GM18873 (cell line): ENCODE data around the gene UBAC1.
"Not testable (repeated sequence)": the region's sequence is repeated elsewhere in the genome, so short reads cannot be mapped to it uniquely, and the experiment has no call there.

Source experiments
- ATAC-seq: cut with Tn5 transposase; IDR thresholded peaks from one replicate; pipeline ENCODE4 v1.9.1; 2021; ENCODE audit warnings: mild to moderate bottlenecking, moderate library complexity, moderate number of reproducible peaks; ENCODE audit not compliant: unreplicated experiment, low FRiP score

Gene UBAC1

DNA sequence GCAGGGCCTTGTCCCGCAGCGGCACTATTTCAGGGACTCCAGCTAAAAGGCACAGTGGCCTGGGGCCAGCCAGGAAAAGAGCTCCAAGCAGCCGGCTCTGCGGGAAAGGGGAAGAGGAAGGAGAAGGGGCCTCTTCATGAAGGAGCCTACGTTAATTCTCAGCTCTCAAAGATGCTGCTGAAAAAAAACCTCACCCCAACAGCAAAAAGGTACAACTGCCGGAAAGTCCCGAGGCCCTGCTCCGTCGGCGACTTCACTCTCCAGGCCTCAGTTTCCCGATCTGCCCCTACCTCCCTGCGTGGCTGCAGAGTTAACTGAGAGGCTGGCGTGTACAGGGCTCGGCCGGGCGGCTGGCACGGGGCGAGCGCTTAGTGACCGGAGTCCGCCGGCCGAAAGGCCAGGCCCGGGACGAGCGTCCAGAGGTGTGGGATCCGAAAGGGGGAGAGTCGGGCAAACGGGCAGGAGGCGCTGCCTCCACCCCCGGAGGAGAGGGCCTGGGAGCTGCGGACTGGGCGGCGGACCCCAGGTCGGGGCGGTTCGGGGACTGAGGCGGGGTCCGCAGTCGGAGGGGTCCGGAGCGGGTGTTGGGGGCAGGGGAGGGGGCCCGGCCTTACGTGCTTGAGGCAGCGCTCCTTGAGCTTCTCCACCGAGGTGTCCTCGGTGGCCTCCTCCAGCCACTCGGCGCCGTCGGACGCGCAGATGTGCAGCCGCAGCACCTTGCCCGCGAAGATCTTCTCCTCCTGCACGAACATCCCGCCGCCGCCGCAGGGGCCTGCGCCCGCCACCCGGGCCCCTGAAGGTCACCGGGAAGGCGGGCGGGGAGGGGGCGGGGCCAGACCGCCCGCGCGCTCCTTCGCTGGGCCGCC, 529 bp downstream of the UBAC1 start:
- peak; percentile 7 for ATAC-seq

GRCh38 chr9:135959814-135960213, 1.4 kb downstream of the UBAC1 start:
- ATAC-seq: no peak

GRCh38 chr9:135958485-135958884, 2.7 kb downstream of the UBAC1 start:
- ATAC-seq: no peak

DNA sequence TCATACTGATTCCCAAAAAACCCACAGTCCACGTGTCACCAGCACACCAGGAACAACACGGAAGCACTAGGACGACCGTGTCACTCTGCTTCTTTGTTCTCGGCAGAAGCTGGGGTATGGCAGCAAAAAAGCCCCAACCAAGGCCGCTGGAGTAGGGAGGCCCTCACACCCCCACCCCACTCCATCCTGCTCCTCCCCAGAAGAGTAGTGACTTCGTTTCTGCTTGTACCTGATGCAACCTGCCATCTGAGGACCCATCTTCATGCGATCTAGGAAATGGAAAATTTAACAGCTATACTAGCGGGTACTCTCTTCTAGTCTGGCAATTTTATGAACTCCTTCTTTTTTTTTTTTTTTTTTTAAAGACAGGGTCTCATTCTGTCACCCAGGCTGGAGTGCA, 3.7 kb downstream of the UBAC1 start:
- ATAC-seq: no peak

DNA sequence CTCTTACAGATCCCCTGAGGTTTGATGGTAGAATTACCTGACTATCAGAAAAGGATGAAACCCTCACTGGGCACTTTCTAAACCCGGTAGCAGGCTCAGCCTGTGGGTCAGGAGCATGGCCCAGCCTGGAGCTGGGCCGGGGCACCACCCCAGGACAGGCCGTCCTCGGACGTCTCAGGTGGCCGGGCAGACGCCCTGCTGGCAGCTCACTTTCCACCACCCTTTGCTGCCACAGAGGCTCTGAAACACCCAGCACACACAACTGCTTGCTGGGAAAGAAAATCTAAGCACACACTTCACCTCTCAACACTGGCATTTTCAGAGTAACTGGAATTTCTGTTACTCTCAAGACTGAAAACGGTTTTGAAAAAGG, 4.4 kb downstream of the UBAC1 start:
- no peak for ATAC-seq

DNA sequence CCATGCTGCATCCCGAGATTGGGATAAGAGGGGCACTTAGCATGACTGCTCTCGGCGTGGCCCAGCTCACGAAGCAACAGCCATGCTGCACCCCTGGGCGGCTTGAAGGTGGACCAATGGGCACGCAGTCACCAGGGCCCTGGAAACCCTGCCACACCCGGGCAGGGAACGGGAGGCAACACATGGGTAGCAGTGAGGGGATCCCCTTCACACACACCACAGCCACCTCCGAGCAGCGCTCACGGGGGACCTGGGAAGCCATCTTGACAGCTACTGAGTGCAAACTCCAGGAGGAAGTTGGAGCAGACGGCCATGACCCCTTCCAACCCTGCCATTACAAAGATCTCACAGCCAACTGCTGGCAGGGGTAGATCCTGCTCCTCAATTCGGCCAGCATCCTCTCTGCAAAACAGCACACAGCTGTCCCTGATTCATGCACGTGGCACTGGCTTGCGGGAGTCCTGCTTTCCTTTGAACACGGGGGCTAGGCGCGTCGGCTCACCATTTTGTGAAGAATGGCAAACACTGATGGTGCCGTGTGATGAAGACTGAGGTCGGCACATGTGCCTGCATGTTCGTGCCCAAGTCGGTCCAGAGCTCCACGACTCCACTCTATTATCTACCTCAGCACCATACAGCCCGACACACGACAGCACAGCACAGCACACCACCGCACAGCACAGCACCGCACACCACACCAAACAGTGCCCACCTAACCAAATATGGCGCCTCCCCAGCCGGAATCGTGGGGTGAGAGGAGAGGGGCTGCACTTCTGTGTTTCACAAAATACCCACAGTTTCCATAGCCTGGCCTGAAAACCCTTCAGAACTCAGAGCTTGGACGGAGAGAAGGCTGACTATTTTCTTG, 5.0 kb downstream of the UBAC1 start:
- no peak for ATAC-seq

GRCh38 chr9:135952664-135953206, 8.4 kb downstream of the UBAC1 start:
- ATAC-seq: no peak

GRCh38 chr9:135951889-135952663, 9.1 kb downstream of the UBAC1 start:
- ATAC-seq: no peak

DNA sequence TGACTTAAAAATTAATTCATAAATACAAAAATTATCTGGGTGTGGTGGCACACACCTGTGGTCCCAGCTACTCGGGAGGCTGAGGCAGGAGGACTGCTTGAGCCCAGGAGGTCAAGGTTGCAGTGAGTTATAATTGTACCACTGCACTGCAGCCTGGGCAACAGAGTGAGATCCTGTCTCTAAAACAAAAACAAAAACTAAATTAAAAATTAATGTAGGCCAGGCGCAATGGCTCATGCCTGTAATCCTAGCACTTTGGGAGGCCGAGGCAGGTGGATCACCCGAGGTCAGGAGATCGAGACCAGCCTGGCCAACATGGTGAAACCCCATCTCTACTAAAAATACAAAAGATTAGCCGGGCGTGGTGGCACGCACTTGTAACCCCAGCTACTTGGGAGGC, 9.9 kb downstream of the UBAC1 start:
- not testable (repeated sequence) for ATAC-seq

GRCh38 chr9:135950841-135951240, 10.3 kb downstream of the UBAC1 start:
- ATAC-seq: not testable (repeated sequence)

GRCh38 chr9:135950135-135950682, 11.0 kb downstream of the UBAC1 start:
- no peak for ATAC-seq

- no peak for ATAC-seq
These were observed 11.6 kb downstream of the UBAC1 start for GRCh38 chr9:135949501-135950134.

GRCh38 chr9:135948968-135949367, 12.2 kb downstream of the UBAC1 start:
- ATAC-seq: no peak

GRCh38 chr9:135948446-135948845, 12.7 kb downstream of the UBAC1 start:
- ATAC-seq: no peak

DNA sequence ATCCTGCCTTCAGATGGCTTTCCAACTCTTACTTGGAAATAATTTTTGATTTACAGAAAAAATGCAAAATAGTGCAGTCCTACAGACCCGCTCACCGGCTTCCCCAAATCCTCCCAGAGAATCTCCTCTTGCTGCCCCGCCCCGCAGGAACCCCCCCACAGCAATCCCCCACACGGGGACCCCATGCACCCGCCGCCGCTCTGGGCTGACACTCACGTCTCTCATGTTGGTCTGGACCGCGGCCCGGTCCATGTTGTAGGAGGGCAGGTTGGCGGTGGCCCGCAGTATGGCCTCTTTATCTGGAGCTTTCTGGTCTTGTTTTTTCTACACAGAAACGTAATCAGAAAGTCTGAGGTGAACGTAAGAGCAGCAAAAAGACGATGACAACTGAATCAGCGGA, 13.6 kb downstream of the UBAC1 start:
- no peak for ATAC-seq

DNA sequence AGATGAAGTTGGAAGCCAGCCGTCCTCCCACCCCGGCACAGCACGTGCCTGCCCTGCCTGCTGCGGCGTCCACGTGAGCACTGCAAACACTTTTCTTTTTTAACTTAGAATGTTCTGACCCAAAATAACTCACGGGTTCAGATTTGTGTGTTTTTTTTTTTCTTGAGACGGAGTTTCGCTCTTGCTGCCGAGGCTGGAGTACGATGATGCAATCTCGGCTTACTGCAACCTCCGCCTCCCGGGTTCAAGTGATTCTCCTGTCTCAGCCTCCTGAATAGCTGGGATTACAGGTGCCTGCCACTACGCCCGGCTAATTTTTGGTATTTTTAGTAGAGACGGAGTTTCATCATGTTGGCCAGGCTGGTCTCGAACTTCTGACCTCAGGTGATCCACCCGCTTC, 14.1 kb downstream of the UBAC1 start:
- not testable (repeated sequence) for ATAC-seq

DNA sequence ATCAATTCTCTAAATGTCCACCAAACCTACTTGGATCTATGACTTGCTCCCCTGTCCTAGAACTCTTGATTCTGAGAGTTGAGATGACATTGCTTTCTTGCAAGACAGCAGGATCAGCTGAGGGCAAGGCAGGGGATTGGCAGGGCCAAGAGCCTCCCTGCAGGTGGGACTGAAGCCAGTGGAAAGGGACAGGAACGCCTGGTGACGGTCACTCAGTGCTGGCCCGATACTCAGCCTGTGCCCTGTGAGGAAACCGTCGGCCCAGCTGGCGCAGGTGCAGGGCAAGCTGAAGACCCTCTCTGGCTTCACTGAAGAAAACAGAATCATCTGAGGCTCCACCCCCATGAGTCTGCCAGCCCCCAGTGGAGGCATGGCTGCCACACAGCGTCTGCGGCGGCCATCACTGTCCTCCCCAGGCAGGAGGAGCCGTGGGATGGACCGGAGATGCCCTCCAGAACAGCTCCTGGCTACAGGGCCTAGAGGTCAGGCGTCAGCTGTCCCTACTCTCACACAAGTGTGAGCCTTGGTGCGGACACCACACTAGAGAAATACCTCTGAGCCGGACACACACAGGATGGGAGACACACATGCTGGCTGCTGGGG, 14.7 kb downstream of the UBAC1 start:
- ATAC-seq: no peak

GRCh38 chr9:135945969-135946368, 15.2 kb downstream of the UBAC1 start:
- no peak for ATAC-seq
